Progenitor cell of endocrine pancreas (in vitro differentiated cells): Measurements from ENCODE around the gene SLC25A46. TPM values are rescaled to one million over a fixed set of nuclear protein-coding genes. Genes with fewer than 3 reads are reported as not detected.
"Not testable (repeated sequence)": the region's sequence is repeated elsewhere in the genome, so short reads cannot be mapped to it uniquely, and the experiment has no call there.

Experiments used
- DNase-seq: peaks from one replicate; pipeline ENCODE4 v3.0.0; 2021; ENCODE audit warnings: low spot score; ENCODE audit not compliant: unreplicated experiment
- H3K27ac Mint-ChIP-seq: 2 replicates; pipeline ENCODE4 v1.8.0; 2021; ENCODE audit warnings: mild to moderate bottlenecking, moderate library complexity, mixed read lengths
- H3K27me3 Mint-ChIP-seq: 2 replicates; pipeline ENCODE4 v1.8.0; 2021; ENCODE audit warnings: mixed read lengths
- H3K36me3 Mint-ChIP-seq: 2 replicates; pipeline ENCODE4 v1.8.0; 2022; ENCODE audit warnings: mixed read lengths; ENCODE audit not compliant: insufficient read depth
- H3K4me1 Mint-ChIP-seq: 2 replicates; pipeline ENCODE4 v1.8.0; 2021; ENCODE audit warnings: low read depth, mixed read lengths
- H3K4me3 Mint-ChIP-seq: 2 replicates; pipeline ENCODE4 v1.8.0; 2021; ENCODE audit warnings: low read depth, mild to moderate bottlenecking, moderate library complexity, mixed read lengths
- H3K9me3 Mint-ChIP-seq: 2 replicates; pipeline ENCODE4 v1.8.0; 2021; ENCODE audit warnings: low read depth, mixed read lengths
- CTCF ChIP-seq: fragments of 200-600 bp; sonication (generic); IDR thresholded peaks from one replicate; pipeline ENCODE4 v1.5.0; 2021; ENCODE audit warnings: antibody characterized with exemption, mild to moderate bottlenecking; ENCODE audit not compliant: unreplicated experiment
- total RNA-seq: library from RNA; stranded (reverse); gene quantifications from 2 replicates; pipeline ENCODE4 v1.2.1, GENCODE V29; 2021

Gene SLC25A46
- total RNA-seq, 1 donor from 2014 or later: 42.1 TPM

GRCh38 chr5:110727025-110727314 is 11.8 kb upstream of the SLC25A46 start:
- H3K4me3 Mint-ChIP-seq: peak overlapping the region; percentile 90
- DNase-seq: no peak
- peak; percentile 31 for TF ChIP-seq CTCF
- H3K36me3 Mint-ChIP-seq: peaks cover 2% of the 10 kb centered on the region
- peaks cover 1% of the 10 kb centered on the region for H3K4me1 Mint-ChIP-seq
- peak overlapping the region; percentile 38 for H3K27ac Mint-ChIP-seq
- peaks cover 3% of the 10 kb centered on the region for H3K9me3 Mint-ChIP-seq
- H3K27me3 Mint-ChIP-seq: no peaks in the 10 kb centered on the region

- H3K27me3 Mint-ChIP-seq: not testable (repeated sequence)
Observed at GRCh38 chr5:110731499-110731898, 7.3 kb upstream of the SLC25A46 start.

DNA sequence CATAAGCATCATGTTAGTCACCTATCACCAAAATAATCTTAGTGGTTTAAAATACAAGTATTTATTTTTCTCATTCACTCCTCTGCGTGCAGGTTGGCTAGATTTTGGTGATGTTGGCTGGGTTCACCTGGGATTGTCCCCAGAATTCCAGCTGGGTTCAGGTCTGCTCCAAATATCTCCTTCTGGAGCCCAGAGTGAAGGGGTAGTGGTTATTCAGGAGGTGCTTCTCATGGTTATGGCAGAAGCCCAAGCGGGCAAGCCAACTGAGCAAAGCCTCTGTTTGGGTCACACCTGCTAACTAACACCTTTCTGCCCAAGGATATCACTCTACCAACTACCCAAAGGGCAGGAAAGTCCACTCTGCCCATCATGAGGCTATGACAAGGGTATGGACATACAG is 4.7 kb upstream of the SLC25A46 start:
- no peak for DNase-seq
- Mint-ChIP-seq H3K4me3 (no peak overlapping the region), H3K4me1 (peaks cover 4% of the 10 kb centered on the region), H3K27me3 (peaks cover 8% of the 10 kb centered on the region), H3K27ac (no peak overlapping the region), H3K36me3 (peaks cover 2% of the 10 kb centered on the region), H3K9me3 (peaks cover 3% of the 10 kb centered on the region)
- TF ChIP-seq CTCF: no peak

More at GRCh38 chr5:110731499-110731898, 7.3 kb upstream of the SLC25A46 start:
- not testable (repeated sequence) for H3K27ac Mint-ChIP-seq, DNase-seq, H3K4me1 Mint-ChIP-seq, H3K36me3 Mint-ChIP-seq, H3K4me3 Mint-ChIP-seq, H3K9me3 Mint-ChIP-seq

GRCh38 chr5:110735556-110735955 is 3.3 kb upstream of the SLC25A46 start:
- Mint-ChIP-seq H3K9me3 (peaks cover 3% of the 10 kb centered on the region), H3K36me3 (peaks cover 2% of the 10 kb centered on the region), H3K27ac (no peak overlapping the region), H3K4me1 (peaks cover 10% of the 10 kb centered on the region), H3K27me3 (peaks cover 8% of the 10 kb centered on the region), H3K4me3 (no peak overlapping the region)
- TF ChIP-seq CTCF: no peak
- no peak for DNase-seq

GRCh38 chr5:110736753-110737152 is 2.1 kb upstream of the SLC25A46 start:
- no peak overlapping the region for H3K4me3 Mint-ChIP-seq

More at GRCh38 chr5:110736753-110737152, 2.1 kb upstream of the SLC25A46 start:
- H3K27me3 Mint-ChIP-seq: peaks cover 8% of the 10 kb centered on the region
- peaks cover 10% of the 10 kb centered on the region for H3K4me1 Mint-ChIP-seq
- H3K36me3 Mint-ChIP-seq: peaks cover 2% of the 10 kb centered on the region
- TF ChIP-seq CTCF: no peak
- no peak for DNase-seq
- H3K9me3 Mint-ChIP-seq: peaks cover 2% of the 10 kb centered on the region
- no peak overlapping the region for H3K27ac Mint-ChIP-seq
